Sigmoid colon (tissue), 7 donors: ENCODE results near the gene KMT2E. TPM values are rescaled to one million over a fixed set of nuclear protein-coding genes. Genes with fewer than 3 reads are reported as not detected.
"Not testable (repeated sequence)": the region's sequence is repeated elsewhere in the genome, so short reads cannot be mapped to it uniquely, and the experiment has no call there.

ENCODE experiments used
- DNase-seq: peaks from one replicate; pipeline ENCODE4 v3.0.0-alpha.2; 2019
- H3K27ac ChIP-seq, 4 donors: fragments of 200-600 bp; sonication (generic); one replicate each; pipeline ENCODE4 v1.5.1; 2016 to 2019; ENCODE audit warnings: mild to moderate bottlenecking in 1 of 4
- H3K27me3 ChIP-seq, 3 donors: fragments of 200-600 bp; sonication (generic); one replicate each; pipeline ENCODE4 v1.5.1; 2019; ENCODE audit warnings: mild to moderate bottlenecking in 1 of 3
- H3K36me3 ChIP-seq, 4 donors: fragments of 200-600 bp; sonication (generic); one replicate each; pipeline ENCODE4 v1.5.1; 2016 to 2019
- H3K4me1 ChIP-seq, 4 donors: fragments of 200-600 bp; sonication (generic); one replicate each; pipeline ENCODE4 v1.5.1; 2017 to 2019
- H3K4me3 ChIP-seq, 4 donors: fragments of 200-600 bp; sonication (generic); one replicate each; pipeline ENCODE4 v1.5.1; 2017 to 2019; ENCODE audit warnings: mild to moderate bottlenecking in 2 of 4, moderate library complexity in 1 of 4
- H3K9me3 ChIP-seq, 4 donors: fragments of 200-600 bp in 3 of 4; sonication (generic) in 3 of 4; one replicate each; pipeline versions ENCODE4 v1.5.1 to v1.6.1; 2013 to 2019
- CTCF ChIP-seq, 4 experiments: fragments of 450-650 bp in 3 of 4; fragments of 200-600 bp in 1 of 4; IDR thresholded peaks; one replicate each; pipeline ENCODE4 v1.5.1; 2016 to 2019; ENCODE audit warnings: antibody characterized with exemption in 4 of 4, mild to moderate bottlenecking in 3 of 4, moderate library complexity in 2 of 4
- EP300 ChIP-seq, 4 donors: sonication (generic); formaldehyde crosslinking; IDR thresholded peaks; one replicate each; pipeline ENCODE4 v1.6.1; 2017; ENCODE audit warnings: antibody characterized with exemption in 4 of 4
- POLR2A ChIP-seq, 2 donors: fragments of 450-650 bp; IDR thresholded peaks; one replicate each; pipeline ENCODE4 v1.6.1; 2016; ENCODE audit warnings: antibody characterized with exemption in 2 of 2, mild to moderate bottlenecking in 2 of 2, moderate library complexity in 2 of 2
- POLR2AphosphoS5 ChIP-seq, 4 donors: sonication (generic); formaldehyde crosslinking; IDR thresholded peaks; one replicate each; pipeline ENCODE4 v1.6.1; 2017; ENCODE audit warnings: antibody characterized with exemption in 4 of 4
- WGBS, 2 donors: extraction: QIAGEN DNeasy Blood & Tissue Kit; methylation state at CpG; one replicate each; pipeline ENCODE4 v1.1.7; 2013; 5-methylcytosine and 5-hydroxymethylcytosine counted together
- intact Hi-C: fragments of 100-400 bp; cut with DNase I; formaldehyde crosslinking; loops from one replicate; pipeline ENCODE4 v1.15.1; 2023
- polyA plus RNA-seq, 3 donors: library from polyadenylated mRNA; stranded (reverse); fragments of 200-250 nt; gene quantifications; one replicate each; pipeline ENCODE4 v1.2.3, GENCODE V29; 2013
- total RNA-seq, 4 donors: library from RNA; depleted of rRNA; stranded (reverse); fragments of >200 nt; gene quantifications; one replicate each; pipeline ENCODE4 v1.1.0, GENCODE V29; 2016
- donor health status: healthy with polysubstance abuse.
- donor health status: Bipolar disorder and iron deficiency.
- donor health status: healthy.

Gene KMT2E
- total and polyA plus RNA-seq, 7 donors: 20.6 to 109 (median 84.7) TPM

DNA sequence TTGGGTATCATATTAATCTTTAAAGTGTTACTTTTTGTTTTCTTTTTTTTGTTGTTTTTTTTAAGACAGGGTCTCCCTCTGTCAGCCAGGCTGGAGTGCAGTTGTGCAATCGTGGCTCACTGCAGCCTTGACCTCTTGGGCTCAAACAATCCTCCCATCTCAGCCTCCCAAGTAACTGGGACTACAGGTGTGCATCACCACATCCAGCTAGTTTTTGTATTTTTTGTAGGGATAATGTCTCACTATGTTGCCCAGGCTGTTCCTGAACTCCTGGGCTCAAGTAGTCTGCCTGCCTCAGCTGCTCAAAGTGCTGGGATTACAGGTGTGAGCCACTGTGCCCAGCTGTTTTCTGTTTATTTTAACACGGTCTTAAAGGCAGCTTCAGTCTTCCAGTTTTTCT, 23.3 kb downstream of the KMT2E start:
- WGBS, 2 donors: 35 to 63% methylated on average over 2 of the region's 2 CpGs
- Histone ChIP-seq H3K36me3 (peaks cover 0 to 17% (median 4%) of the 10 kb centered on the region in 4 donors), H3K27ac (no peak overlapping the region), H3K4me1 (peaks cover 0 to 77% (median 53%) of the 10 kb centered on the region in 4 donors), H3K4me3 (no peak overlapping the region), H3K27me3 (no peaks in the 10 kb centered on the region), H3K9me3 (no peaks in the 10 kb centered on the region)
- intact Hi-C loops: no loop called here
- no peak for DNase-seq
- TF ChIP-seq POLR2A (IDR thresholded peaks at IDR 0.05) (no peak), POLR2AphosphoS5 (IDR thresholded peaks at IDR 0.05) (no peak), EP300 (IDR thresholded peaks at IDR 0.05) (no peak)

GRCh38 chr7:105044449-105045070, 30.6 kb downstream of the KMT2E start:
- intact Hi-C loops: no loop called here
- Histone ChIP-seq H3K4me3 (no peak overlapping the region), H3K4me1 (peaks cover 0 to 62% (median 47%) of the 10 kb centered on the region in 4 donors), H3K27me3 (no peaks in the 10 kb centered on the region), H3K36me3 (peaks cover 0 to 66% (median 9%) of the 10 kb centered on the region in 4 donors), H3K27ac (no peak overlapping the region), H3K9me3 (no peaks in the 10 kb centered on the region)
- no peak for DNase-seq
- TF ChIP-seq POLR2A (IDR thresholded peaks at IDR 0.05) (no peak), CTCF (IDR thresholded peaks at IDR 0.05) (no peak), EP300 (IDR thresholded peaks at IDR 0.05) (no peak), POLR2AphosphoS5 (IDR thresholded peaks at IDR 0.05) (no peak)
- WGBS, 2 donors: 59 to 74% methylated on average over 2 of the region's 2 CpGs

DNA sequence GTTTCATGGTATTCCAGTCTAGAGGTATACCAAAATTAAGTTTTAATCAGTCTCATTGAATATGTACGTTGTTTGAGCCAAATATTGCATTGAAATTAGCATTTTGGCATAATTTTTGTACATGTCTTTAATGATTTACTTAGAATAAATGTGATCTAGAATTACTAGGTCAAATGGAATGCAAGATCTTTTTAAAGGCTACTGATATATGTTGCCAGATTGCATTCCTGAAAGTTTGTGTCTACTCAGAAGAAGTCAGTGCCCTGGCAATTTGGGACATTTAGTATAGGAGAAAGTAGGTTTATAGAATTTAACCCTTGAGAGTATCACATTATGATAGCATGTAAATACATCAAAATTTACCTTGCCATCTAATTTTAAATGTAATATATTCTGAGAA, 32.4 kb downstream of the KMT2E start:
- no peak for TF ChIP-seq EP300 (IDR thresholded peaks at IDR 0.05)
- no peak for TF ChIP-seq POLR2AphosphoS5 (IDR thresholded peaks at IDR 0.05)
- H3K27ac ChIP-seq: peak overlapping the region in 2 of 4 donors; percentile 11 to 27
- WGBS, 2 donors: 78 to 86% methylated on average over 1 of the region's 1 CpG
- no peak overlapping the region for H3K4me3 ChIP-seq
- H3K9me3 ChIP-seq: no peaks in the 10 kb centered on the region
- intact Hi-C loops: no loop called here
- no peak for DNase-seq
- no peaks in the 10 kb centered on the region for H3K27me3 ChIP-seq
- H3K4me1 ChIP-seq: peaks cover 0 to 44% (median 33%) of the 10 kb centered on the region in 4 donors
- H3K36me3 ChIP-seq: peaks cover 0 to 61% (median 9%) of the 10 kb centered on the region in 4 donors

GRCh38 chr7:105047932-105048331, 33.9 kb downstream of the KMT2E start:
- TF ChIP-seq POLR2A (IDR thresholded peaks at IDR 0.05) (no peak), CTCF (IDR thresholded peaks at IDR 0.05) (no peak), POLR2AphosphoS5 (IDR thresholded peaks at IDR 0.05) (no peak), EP300 (IDR thresholded peaks at IDR 0.05) (no peak)
- Histone ChIP-seq H3K27ac (no peak overlapping the region), H3K9me3 (no peaks in the 10 kb centered on the region), H3K4me3 (no peak overlapping the region), H3K27me3 (no peaks in the 10 kb centered on the region), H3K4me1 (peaks cover 0 to 48% (median 32%) of the 10 kb centered on the region in 4 donors), H3K36me3 (peaks cover 0 to 50% (median 4%) of the 10 kb centered on the region in 4 donors)
- 87% methylated on average over 4 of the region's 4 CpGs for WGBS, 2 donors
- no peak for DNase-seq
- intact Hi-C loops: no loop called here

GRCh38 chr7:105050493-105050892, 36.5 kb downstream of the KMT2E start:
- peaks cover 0 to 34% (median 0%) of the 10 kb centered on the region in 4 donors for H3K36me3 ChIP-seq
- WGBS, 2 donors: 95 to 96% methylated on average over 1 of the region's 1 CpG

DNA sequence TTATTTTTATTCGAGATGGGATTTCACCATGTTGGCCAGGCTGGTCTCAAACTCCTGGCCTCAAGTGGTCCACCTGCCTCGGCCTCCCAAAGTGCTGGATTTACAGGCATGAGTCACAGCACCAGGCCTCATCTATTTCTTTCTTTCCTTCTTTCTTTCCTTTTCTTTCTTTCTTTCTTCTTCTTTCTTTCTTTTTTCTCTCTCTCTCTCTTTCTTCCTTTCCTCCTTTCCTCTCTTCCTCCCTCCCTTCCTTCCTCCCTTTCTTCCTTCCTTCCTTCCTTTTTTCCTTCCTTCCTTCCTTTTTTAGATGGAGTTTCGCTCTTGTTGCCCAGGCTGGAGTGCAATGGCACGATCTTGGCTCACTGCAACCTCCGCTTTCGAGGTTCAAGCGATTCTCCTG, 36.9 kb downstream of the KMT2E start:
- WGBS, 2 donors: 94 to 96% methylated on average over 7 of the region's 7 CpGs
- not testable (repeated sequence) for DNase-seq, H3K27ac ChIP-seq, H3K4me3 ChIP-seq, H3K9me3 ChIP-seq, H3K27me3 ChIP-seq
- Histone ChIP-seq H3K36me3 (peaks cover 0 to 30% (median 0%) of the 10 kb centered on the region in 4 donors), H3K4me1 (peaks cover 0 to 51% (median 39%) of the 10 kb centered on the region in 4 donors)
- intact Hi-C loops: loop anchor here (5.0 kb wide), 1 partner anchor 34 kb away; no protein-coding TSS in a partner anchor

More at GRCh38 chr7:105050493-105050892, 36.5 kb downstream of the KMT2E start:
- intact Hi-C loops: loop anchor here (5.0 kb wide), 1 partner anchor 33 kb away; no protein-coding TSS in a partner anchor
- Histone ChIP-seq H3K27ac (no peak overlapping the region), H3K4me3 (no peak overlapping the region), H3K27me3 (no peaks in the 10 kb centered on the region), H3K9me3 (no peaks in the 10 kb centered on the region), H3K4me1 (peaks cover 0 to 51% (median 38%) of the 10 kb centered on the region in 4 donors)
- no peak for TF ChIP-seq POLR2AphosphoS5 (IDR thresholded peaks at IDR 0.05)
- no peak for TF ChIP-seq POLR2A (IDR thresholded peaks at IDR 0.05)
- TF ChIP-seq CTCF (IDR thresholded peaks at IDR 0.05): no peak
- no peak for TF ChIP-seq EP300 (IDR thresholded peaks at IDR 0.05)
- DNase-seq: no peak
